PC-9 (cell line): ENCODE results near the gene CCDC138.

Experiments used
- EZH2 ChIP-seq: fragments of 200-600 bp; sonication (generic); IDR thresholded peaks from 2 replicates; pipeline ENCODE4 v1.8.0; 2017; ENCODE audit warnings: antibody characterized with exemption, low read depth
- TF ChIP-seq, protein P1 (sequence below): fragments of 200-600 bp; sonication (generic); conservative IDR thresholded peaks from 2 replicates; pipeline ENCODE4 v1.6.1; 2017; ENCODE audit warnings: mixed run types, antibody characterized with exemption, mild to moderate bottlenecking, moderate library complexity

DNA sequence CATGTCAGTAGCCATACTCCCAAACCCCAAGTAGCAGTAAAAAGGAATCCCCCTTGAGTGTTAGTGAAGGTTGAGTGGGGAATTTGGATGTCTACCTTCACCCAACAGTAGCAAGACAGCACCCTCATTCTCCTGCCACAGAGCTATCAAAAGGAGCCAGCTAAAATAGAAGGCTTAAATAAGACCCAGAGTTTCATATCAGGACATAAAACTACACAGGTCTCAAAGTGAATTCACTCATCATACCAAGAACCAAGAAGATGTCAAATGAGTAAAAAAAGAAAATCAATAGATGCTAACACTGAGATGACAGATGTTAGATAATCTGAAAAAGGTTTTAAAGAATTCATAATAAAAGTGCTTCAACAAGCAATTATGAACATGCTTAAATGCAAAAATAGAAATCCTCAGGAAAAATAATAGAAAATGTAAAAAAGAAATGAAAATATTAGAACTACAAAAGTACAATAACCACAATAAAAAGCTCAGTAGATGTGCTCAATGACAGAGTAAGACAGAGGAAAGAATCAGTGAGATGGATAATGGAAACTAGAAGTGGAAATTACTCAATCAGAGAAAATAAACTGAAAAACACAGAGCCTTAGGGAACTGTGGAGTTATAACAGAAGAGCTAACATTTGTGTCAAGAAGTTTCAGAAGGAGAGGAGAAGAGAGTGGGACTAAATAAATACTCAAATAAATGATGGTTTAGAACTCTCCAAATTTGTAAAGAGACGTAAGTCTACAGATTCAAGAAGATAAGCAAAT is 111.9 kb downstream of the CCDC138 start:
- TF ChIP-seq, protein P1, sequence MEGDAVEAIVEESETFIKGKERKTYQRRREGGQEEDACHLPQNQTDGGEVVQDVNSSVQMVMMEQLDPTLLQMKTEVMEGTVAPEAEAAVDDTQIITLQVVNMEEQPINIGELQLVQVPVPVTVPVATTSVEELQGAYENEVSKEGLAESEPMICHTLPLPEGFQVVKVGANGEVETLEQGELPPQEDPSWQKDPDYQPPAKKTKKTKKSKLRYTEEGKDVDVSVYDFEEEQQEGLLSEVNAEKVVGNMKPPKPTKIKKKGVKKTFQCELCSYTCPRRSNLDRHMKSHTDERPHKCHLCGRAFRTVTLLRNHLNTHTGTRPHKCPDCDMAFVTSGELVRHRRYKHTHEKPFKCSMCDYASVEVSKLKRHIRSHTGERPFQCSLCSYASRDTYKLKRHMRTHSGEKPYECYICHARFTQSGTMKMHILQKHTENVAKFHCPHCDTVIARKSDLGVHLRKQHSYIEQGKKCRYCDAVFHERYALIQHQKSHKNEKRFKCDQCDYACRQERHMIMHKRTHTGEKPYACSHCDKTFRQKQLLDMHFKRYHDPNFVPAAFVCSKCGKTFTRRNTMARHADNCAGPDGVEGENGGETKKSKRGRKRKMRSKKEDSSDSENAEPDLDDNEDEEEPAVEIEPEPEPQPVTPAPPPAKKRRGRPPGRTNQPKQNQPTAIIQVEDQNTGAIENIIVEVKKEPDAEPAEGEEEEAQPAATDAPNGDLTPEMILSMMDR, result no peak
- no peak for TF ChIP-seq EZH2
